ENCODE data around the gene ATRAID. TPM values are rescaled to one million over a fixed set of nuclear protein-coding genes. Genes with fewer than 3 reads are reported as not detected.

ATRAID gene
- polyA plus RNA-seq, 3 donors, result 120 to 298 (median 287) TPM

DNA sequence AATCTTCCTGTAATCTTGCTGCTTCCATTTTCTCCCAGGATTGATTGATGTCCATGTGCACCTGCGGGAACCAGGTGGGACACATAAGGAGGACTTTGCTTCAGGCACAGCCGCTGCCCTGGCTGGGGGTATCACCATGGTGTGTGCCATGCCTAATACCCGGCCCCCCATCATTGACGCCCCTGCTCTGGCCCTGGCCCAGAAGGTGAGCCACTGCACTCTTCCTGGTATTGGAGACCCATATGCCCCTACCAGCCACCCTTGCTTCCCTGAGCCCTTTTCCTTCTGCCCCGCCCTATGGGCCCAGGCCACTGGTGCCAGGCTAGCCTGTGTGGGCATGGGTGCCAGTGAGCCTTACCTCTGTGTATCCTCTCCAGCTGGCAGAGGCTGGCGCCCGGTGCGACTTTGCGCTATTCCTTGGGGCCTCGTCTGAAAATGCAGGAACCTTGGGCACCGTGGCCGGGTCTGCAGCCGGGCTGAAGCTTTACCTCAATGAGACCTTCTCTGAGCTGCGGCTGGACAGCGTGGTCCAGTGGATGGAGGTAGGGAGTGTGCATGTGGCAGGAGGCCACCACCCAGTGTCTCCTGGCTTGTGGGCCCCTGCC, 25.6 kb downstream of the ATRAID start:
- H3K9ac ChIP-seq (ENCODE audit: insufficient read depth, low read length, poor library complexity, severe bottlenecking), result no peak overlapping the region
- H3K27ac Mint-ChIP-seq, result no peak overlapping the region
- TF ChIP-seq, protein P1, sequence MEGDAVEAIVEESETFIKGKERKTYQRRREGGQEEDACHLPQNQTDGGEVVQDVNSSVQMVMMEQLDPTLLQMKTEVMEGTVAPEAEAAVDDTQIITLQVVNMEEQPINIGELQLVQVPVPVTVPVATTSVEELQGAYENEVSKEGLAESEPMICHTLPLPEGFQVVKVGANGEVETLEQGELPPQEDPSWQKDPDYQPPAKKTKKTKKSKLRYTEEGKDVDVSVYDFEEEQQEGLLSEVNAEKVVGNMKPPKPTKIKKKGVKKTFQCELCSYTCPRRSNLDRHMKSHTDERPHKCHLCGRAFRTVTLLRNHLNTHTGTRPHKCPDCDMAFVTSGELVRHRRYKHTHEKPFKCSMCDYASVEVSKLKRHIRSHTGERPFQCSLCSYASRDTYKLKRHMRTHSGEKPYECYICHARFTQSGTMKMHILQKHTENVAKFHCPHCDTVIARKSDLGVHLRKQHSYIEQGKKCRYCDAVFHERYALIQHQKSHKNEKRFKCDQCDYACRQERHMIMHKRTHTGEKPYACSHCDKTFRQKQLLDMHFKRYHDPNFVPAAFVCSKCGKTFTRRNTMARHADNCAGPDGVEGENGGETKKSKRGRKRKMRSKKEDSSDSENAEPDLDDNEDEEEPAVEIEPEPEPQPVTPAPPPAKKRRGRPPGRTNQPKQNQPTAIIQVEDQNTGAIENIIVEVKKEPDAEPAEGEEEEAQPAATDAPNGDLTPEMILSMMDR (IDR thresholded peaks at IDR 0.05), result no peak

GRCh38 chr2:27238976-27239375, 27.1 kb downstream of the ATRAID start:
- Histone ChIP-seq H3K79me2 (ENCODE audit: insufficient read depth, low read length) (no peaks in the 10 kb centered on the region), H3K4me1 (ENCODE audit: control insufficient read depth in 1 of 2, insufficient read depth in 2 of 2, low read length in 2 of 2) (no peaks in the 10 kb centered on the region), H3K27ac (ENCODE audit: low read depth in 1 of 2, low read length in 2 of 2) (no peak overlapping the region), H3K9ac (ENCODE audit: insufficient read depth, low read length, poor library complexity, severe bottlenecking) (no peak overlapping the region), H4K20me1 (ENCODE audit: insufficient read depth, low read length) (no peaks in the 10 kb centered on the region), H3K36me3 (replicated peaks in 1 of 2; ENCODE audit: control insufficient read depth in 1 of 2, insufficient read depth in 2 of 2, low read length in 2 of 2) (peaks cover 94 to 100% of the 10 kb centered on the region in 2 donors), H3K4me2 (replicated peaks; ENCODE audit: extremely low read depth, low read length, poor library complexity, severe bottlenecking) (no peak overlapping the region), H2AFZ (ENCODE audit: insufficient read depth, low read depth, low read length, poor library complexity, severe bottlenecking) (no peak overlapping the region), H3K4me3 (replicated peaks in 1 of 3; ENCODE audit: low read depth in 2 of 3, low read length in 3 of 3) (no peak overlapping the region), H3K27me3 (ENCODE audit: control insufficient read depth in 2 of 2, insufficient read depth in 2 of 2, low read length in 2 of 2) (no peaks in the 10 kb centered on the region), H3K9me3 (replicated peaks in 1 of 2; ENCODE audit: control insufficient read depth in 1 of 2, insufficient read depth in 1 of 2, low read length in 2 of 2) (no peaks in the 10 kb centered on the region)
- 100% methylated on average over 2 of the region's 8 CpGs for WGBS (ENCODE audit: insufficient coverage)
- peaks cover 0 to 1% (median 0%) of the 10 kb centered on the region in 3 donors for H3K27me3 Mint-ChIP-seq (ENCODE audit: low read depth in 3 of 3)
- H3K4me1 Mint-ChIP-seq, result no peaks in the 10 kb centered on the region
- no peak for DNase-seq
- TF ChIP-seq, protein P1 (IDR thresholded peaks at IDR 0.05), result no peak
- H3K4me3 Mint-ChIP-seq, result no peak overlapping the region
- H3K9me3 Mint-ChIP-seq, result no peaks in the 10 kb centered on the region
- peaks cover 96 to 100% of the 10 kb centered on the region in 2 donors for H3K36me3 Mint-ChIP-seq
- peak overlapping the region in 1 of 7 donors; percentile 19 for H3K27ac Mint-ChIP-seq
- intact Hi-C loops (cut with micrococcal nuclease), result no loop called here

More for the DNA sequence above, 25.6 kb downstream of the ATRAID start:
- intact Hi-C loops (cut with micrococcal nuclease), result no loop called here
- Mint-ChIP-seq H3K9me3 (no peaks in the 10 kb centered on the region), H3K4me3 (no peak overlapping the region), H3K4me1 (no peaks in the 10 kb centered on the region), H3K36me3 (peaks cover 97 to 100% of the 10 kb centered on the region in 2 donors), H3K27me3 (ENCODE audit: low read depth in 3 of 3) (peaks cover 0 to 1% (median 0%) of the 10 kb centered on the region in 3 donors)
- no peak overlapping the region for H3K4me2 ChIP-seq (replicated peaks; ENCODE audit: extremely low read depth, low read length, poor library complexity, severe bottlenecking)
- no peak overlapping the region for H3K27ac ChIP-seq (ENCODE audit: low read depth in 1 of 2, low read length in 2 of 2)
- peaks cover 94 to 100% of the 10 kb centered on the region in 2 donors for H3K36me3 ChIP-seq (replicated peaks in 1 of 2; ENCODE audit: control insufficient read depth in 1 of 2, insufficient read depth in 2 of 2, low read length in 2 of 2)
- H2AFZ ChIP-seq (ENCODE audit: insufficient read depth, low read depth, low read length, poor library complexity, severe bottlenecking), result no peak overlapping the region
- H3K4me3 ChIP-seq (replicated peaks in 1 of 3; ENCODE audit: low read depth in 2 of 3, low read length in 3 of 3), result no peak overlapping the region
- H3K27me3 ChIP-seq (ENCODE audit: control insufficient read depth in 2 of 2, insufficient read depth in 2 of 2, low read length in 2 of 2), result no peaks in the 10 kb centered on the region
- H3K4me1 ChIP-seq (ENCODE audit: control insufficient read depth in 1 of 2, insufficient read depth in 2 of 2, low read length in 2 of 2), result no peaks in the 10 kb centered on the region
- H4K20me1 ChIP-seq (ENCODE audit: insufficient read depth, low read length), result no peaks in the 10 kb centered on the region
- no peaks in the 10 kb centered on the region for H3K9me3 ChIP-seq (replicated peaks in 1 of 2; ENCODE audit: control insufficient read depth in 1 of 2, insufficient read depth in 1 of 2, low read length in 2 of 2)
- WGBS (ENCODE audit: insufficient coverage), result 95% methylated on average over 15 of the region's 15 CpGs
- H3K79me2 ChIP-seq (ENCODE audit: insufficient read depth, low read length), result no peaks in the 10 kb centered on the region
- DNase-seq, result no peak
